ENCODE data around the gene AIF1.

AIF1 gene

DNA sequence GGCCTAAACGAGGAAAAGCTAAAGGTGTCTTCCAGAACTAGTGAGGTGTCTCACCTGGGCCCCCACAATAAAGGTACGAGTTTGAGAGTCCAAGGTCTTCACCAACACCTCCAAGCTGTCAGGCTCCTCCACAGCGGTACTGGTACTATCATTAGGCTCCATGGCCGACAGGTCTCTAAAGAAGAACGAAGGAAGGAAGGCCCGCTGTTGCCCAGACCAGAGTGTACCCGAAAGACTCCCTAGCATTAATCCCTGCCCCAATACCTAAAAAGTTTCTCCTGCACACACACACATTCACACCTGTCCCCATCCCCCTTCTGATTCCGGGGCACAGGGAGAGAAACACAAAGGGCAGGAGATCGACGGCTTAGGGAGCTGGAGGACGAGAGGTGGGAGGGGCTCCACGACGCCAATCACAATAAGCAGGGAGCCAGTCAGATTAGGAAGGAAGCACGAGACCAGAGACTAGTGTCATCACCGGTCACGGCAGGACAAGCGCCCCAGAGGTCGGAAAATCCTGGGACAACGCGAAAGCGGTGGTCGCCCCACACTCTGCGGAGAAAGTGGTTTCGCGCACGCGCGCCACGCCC, 36.7 kb downstream of the AIF1 start:
- peak; percentile 61 for DNase-seq

DNA sequence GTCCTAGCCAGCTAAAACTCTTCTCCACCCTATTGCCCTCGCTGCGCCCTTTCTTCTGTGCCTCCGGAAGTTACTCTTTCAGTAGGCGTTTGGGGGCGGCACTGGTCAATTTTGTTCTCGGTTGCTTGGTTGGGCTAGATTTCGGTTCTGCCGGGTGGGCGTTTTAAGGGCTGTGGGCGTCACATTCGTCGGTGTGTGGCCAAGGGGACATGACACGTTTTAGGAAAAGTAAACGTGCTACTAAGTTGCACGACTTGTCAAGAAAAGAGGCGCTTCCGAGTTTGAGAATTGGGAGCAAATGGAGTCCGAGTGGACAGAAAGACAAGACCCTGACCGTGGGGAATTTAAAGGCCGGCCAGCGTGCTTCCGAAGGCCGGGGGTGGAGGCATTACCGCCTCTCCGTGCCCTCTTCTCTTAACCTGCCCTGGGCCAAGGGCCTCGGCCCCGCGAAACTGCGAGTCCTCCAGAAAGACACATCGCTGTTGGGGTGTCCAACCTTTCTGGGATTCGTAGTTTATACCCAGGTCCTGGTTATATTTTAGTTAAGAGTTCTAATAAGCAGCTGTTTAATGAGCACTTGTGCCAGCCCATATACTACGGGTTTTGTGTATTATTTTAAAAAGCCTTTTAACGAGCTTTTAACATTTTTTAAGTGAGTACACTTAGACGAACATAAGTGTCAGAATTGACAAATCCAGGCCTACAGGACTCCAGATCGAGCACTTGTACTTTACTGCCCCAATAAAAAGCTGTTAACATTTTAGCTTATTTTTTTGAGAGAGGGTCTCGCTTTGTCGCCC, 38.1 kb downstream of the AIF1 start:
- no peak for DNase-seq

DNA sequence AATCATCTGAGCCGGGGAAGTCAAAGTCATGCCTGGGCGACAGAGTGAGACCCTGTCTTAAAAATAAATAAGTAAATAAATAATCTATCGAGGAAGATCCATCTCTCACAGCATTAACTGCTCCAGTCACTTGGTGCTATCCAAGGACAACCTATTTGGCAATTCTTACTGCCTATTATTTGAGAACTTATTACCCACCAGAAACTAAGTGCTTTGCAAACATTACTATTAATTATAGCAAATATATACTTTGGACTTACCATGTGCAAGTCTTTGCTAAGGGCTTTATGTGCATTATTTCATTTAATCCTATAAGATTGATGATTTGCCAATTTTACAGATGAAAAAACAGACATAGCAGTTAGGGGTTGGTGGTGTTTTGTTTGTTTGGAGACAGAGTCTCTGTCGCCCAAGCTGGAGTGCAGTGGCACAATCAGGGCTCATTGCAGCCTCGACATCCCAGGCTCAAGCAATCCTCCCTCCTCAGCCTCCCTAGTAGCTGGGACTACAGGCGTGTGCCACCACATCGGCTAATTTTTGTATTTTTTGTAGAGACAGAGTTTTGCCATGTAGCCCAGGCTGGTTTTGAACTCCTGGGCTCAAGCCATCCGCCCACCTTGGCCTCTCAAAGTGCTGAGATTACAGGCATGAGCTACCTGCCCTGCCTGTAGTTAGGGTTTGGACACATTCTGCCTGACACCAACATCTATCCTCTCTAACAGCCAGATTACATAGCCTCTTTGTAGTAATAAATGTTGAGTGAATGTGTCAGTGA, 39.7 kb downstream of the AIF1 start:
- DNase-seq: no peak

DNA sequence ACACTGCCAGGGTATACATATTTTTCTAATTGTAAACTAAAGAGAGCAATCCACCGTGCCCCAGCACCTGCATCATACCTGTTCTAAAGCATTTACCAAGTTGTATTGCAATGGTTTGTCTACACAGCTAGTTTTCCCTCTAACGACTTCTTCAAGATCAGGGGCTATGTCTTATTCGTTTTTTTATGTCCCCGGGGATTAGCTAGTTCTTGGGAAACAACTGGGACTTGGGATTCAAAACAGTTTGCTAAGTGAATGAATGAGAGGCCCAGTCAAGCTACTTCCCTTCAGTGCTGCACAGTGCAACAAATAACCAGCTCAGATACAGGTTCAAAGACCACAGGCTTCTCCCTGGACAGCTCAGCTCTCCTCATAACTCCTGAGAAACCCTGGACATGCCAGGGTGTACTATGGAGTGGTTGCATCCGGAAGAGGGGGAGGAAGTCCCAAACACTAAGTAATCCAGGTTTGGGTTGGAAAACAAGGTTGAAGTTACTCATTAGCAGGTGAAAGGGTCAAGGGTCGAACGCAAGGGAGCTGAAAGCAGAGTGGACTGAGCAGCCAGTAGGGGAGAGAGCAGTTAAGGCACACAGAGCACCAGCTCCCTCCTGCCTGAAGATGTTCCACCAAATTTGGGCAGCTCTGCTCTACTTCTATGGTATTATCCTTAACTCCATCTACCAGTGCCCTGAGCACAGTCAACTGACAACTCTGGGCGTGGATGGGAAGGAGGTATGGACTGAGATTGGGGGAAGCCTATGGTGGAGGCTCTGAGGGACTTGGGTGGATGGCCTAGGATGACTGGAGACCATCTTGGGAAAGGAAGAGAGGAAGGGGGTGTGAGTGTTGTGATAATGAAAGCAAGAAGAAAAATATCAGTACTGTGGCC, 40.6 kb downstream of the AIF1 start, which contains the start of gene APOM:
Gene APOM (plus strand): TSS at position 546 of the 889 bp plus-strand sequence. CDS start 73 bp downstream, at position 619.
- DNase-seq: no peak

DNA sequence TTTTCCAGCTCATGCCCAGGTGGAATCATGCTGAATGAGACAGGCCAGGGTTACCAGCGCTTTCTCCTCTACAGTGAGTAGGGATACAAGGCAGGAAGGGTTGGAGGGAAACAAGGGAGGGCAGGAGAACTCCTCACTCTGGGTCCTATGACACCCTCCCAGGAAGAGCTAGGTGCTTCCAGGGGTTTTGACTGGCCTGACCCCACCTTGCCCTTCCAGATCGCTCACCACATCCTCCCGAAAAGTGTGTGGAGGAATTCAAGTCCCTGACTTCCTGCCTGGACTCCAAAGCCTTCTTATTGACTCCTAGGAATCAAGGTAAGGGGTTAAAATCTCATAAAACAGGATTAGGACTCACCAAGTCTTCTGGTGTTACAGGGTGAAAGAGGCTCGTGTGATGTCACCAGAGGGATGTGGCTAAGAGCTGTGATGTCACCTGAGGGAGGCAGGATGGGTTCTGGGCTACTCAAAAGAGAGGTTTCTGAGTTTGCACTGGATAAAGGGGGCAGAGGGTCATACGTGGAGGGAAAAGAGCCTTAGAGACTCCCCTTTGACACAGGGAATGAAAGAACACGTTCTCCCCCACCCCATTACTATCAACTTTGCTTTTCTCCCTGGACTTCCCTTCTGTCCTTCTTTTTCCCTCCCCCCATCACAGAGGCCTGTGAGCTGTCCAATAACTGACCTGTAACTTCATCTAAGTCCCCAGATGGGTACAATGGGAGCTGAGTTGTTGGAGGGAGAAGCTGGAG, 42.5 kb downstream of the AIF1 start:
- DNase-seq: no peak

DNA sequence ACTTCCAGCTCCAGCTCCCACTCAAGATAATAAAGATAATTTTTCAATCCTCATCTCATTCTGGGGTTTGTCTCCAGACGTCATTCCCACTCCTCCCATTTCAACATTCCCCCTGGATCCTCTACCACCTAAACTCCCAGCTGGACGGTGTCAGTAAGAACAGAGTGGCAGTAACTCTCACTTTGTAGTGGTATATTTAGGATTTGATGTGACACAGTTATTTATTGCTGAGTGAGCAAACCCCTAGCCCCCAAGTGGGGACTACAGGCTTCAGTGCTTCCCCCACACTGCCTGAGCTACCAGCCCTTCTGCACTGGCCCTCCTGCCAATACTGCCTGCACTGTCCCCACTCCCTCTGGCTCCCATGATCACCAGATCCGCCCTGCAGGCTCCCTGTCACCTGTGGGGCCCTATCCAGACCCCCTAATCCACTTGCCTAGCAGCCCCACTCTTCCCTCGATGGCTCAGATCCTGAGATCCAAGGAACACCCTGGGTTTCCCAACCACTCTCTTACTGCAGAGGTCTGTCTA, 43.2 kb downstream of the AIF1 start:
- no peak for DNase-seq

DNA sequence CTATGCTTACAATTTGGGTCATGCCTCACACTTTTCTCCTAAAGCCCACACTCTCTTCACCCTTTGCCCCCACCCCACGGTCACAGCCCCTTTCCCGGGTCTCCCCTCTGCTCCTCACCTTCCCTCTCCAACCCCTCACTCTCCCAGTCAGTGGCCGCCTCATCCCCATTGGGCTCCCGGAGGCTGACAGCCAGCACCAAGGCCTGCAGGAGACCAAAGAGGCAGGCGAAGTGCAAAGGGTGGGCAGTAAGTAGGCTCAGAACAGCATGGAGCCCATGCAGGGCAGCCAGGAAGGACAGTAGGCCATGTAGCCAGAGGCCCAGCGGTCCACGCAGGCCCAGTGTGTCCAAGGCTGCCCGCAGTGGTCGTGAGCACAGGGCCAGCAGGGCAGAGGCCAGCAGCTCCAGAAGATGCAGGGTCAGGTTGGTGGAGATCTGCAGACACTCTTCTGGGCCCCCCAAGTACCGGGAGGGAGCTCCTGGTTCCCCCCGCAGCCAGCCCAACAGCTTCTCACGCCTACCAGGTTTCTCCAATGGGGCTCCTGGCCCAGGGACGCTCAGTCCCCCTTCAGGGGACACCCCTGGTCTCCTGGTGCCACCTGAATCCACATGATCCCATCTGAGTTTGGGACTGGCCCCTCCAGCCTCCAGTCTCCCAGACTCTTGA, 44.1 kb downstream of the AIF1 start:
- DNase-seq: no peak

DNA sequence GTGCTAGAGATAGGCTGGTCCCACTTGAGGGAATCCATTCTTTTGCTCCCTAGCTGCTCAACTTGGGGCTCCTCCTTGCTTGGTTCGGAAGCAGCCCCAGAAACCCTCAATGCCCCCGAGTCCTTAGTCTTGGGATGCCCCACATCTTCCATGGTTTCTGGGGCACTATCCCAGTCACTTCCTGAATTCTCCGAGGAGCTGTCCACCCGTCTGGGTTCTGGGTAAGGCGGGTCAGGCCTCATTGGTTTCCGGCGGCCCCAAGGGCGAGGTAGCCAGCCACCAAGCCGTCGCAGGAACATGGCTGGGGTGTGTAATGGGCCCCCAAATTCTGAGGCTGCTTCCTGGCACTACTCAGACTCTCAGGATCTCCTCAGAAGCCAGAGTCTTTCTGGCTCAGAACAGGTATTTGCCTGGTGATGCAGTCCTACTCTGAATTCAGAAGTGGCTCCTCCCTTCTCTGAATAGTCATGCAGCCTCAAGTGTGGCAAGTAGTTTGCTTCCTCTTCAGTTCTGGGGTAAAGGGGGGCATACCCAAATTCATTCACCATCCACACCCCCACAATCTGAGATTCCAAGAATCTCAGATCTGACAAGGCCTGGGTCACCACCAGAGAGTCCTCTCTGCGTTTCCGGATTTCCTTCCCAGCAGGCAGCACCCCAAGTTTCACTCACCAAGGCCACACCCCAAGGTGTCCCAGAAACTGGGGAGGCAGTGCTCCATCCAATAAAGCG, 44.8 kb downstream of the AIF1 start:
- no peak for DNase-seq

DNA sequence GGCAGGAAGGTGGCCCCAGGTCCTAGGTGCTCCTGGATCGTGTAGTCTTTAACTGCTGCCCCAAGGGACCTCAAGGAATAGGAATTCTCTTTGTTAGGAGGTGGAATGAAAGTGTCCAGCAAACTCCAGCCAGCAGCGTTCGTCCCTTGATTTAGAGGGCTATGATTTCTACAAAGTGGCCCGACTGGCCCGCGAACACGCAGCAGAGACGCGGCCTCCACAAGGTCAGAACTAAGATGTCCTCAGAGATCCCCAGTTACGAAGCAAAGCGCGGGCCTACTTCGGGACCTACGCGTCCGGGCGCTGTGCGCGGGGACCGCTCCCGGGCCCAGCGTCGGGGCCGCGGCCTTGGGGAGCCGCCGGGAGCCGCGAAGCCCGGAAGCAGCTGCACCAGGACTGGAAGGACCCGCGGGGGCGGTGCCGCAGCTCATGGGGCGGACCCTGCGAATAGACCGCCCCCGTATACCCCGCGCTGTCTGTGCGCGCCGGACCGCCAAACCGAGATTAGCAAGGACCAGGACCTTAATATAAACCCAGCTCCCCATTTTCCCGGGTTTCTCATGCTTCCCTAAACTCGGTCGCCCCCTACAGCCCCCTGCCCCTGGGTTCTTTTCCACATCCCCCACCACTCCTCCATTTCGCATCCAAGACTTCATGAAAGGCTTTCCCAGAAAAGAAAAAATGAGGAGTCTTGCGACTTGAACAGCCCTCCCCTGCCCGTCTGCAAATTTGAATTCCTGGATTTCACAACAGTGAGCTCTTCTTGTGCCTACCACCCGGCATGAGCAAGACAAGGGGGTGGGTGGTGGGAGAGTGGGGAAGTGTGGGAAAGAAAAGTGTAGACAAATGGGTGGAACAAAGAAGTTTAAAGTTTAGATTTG, 45.6 kb downstream of the AIF1 start, which contains the start of gene C6orf47:
Gene C6orf47 (minus strand): TSS at position 398 of the 881 bp plus-strand sequence. CDS start 831 bp downstream, outside the sequence.
- DNase-seq: peak; percentile 70

DNA sequence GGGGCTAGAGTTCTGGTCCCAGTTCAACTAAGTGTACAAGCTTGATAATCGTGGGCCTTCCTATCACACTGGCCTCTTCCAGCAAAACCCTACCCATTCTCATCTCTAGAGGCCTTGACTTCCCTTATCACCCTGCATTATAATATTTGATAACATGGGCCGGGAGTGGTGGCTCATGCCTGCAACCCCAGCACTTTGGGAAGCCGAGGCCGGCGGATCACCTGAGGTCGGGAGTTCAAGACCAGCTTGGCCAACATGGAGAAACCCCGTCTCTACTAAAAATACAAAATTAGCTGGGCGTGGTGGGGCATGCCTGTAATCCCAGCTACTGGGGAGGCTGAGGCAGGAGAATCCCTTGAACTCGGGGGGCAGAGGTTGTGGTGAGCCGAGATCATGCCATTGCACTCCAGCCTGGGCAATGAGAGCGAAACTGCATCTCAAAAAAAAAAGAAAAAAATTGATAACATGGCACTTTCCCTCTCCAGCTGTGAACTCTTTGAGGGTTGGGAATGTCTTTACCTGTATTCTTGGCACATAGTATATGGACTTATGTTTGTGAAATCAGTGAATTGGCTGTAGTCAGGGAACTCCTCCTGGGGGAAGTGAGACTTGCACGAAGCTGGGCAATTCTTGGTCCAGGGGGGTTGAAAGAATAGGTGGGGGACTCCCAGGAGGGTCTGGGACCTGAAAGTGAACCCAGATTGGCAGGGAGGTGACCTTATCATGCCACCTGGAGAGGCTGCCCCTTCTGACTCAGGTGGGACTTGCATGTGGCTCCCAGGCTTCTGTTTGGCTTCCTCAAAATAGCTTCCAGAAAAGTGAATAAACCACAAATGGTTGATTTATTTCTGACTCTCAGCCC, 46.5 kb downstream of the AIF1 start:
- no peak for DNase-seq

DNA sequence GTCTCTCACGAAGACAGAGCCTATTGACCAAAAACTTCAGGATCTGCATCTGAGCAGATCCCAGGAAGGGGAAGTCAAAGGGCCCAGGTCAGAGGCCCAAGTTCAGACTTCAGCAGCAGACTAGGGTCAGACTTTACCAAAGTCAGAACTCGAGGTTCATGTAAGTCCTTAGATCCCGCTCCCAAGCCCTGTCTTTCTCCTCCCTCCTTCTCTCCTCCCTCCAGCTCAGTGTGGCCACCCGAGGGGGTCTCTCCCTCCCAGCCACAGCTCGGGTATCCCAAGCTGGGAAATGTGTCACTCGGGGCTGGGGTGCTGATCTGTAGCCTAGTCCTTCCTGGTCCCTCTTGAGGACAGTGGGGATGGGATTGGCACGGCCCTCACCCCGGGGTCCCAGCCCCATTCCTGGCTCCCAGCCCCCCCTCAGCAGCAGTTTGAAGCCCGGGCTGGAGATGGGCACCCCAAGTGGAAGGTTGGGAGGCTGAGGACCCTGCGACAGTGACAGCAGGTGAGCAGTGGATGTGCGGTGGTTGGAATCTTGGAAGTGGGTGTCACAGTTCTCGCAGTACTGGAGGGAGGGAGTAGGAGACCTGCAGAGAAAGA, 47.2 kb downstream of the AIF1 start:
- no peak for DNase-seq

DNA sequence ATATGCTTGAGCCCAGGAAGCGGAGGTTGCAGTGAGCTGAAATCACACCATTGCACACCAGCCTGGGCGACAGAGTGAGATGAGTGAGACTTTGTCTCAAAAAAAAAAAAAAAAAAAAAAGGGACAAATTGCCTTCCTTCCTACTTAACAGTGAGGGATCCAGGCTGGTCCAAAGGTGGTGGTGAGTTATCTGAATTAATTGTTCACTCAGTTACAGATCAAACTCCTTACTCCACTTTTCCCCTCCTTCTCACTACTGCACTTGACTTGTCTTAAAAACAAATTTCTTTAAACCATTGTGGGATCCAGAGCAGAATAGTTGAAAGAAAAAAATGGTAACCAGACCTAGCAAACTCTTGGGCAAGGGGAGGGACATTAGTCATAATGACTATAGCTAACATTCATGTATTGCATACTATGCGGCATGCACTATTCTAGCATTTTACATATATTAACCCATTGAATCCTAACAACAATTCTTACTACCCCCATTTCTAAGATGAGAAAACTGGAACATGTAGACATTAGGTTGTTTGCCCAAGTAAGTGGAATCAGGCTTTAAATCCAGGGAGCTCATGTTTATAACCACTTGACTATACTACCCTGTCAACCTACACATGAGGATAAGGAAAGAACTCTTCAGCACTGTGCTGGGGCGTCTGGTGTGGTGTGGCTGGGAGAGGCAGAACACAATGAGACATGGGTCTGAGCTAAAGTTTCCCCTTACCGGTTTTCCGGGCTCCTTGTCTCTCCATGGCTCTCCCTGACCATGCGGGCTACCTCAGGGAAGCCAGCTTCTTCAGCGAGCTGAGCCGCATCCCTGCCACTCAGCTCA, 48.3 kb downstream of the AIF1 start:
- no peak for DNase-seq

DNA sequence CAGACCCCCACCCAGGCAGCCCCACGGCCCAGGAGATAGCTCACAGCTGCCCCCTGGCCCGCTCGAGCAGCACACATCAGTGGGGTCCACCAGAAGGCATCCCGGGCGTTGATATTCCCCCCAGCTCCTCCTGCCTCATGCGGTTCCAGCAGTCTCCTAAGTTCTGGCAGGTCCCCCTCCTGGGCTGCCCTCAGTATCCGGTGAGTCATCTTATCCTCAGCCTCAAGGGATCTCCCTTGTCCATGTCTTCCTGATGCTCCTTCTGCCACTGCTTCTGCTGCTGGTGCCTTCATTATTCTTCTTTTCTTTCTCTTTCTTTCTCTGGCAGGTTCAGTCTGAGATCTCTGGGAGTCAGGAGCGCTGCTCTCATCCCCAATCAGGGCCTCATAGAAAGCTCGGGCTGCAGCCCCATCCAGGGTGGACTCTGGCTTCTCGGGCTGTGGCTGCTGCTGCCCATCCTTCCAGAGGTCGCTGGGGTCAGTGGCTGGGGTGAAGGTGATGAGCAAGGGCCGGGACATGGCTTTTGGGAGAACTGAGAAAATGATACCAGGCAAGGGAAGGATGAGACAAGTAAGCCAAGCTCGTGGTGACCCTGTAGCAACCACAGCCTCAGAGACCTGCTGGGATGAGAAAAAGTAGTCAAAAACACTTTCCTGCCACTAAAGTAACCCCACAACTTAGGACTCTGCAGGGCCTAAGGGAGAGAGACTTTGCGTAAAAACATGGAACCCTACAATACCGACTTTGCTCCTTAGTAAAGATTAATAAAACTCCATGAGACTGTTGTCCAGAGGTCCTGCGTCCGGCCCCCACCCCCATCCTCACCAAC, 49.1 kb downstream of the AIF1 start:
- DNase-seq: no peak

DNA sequence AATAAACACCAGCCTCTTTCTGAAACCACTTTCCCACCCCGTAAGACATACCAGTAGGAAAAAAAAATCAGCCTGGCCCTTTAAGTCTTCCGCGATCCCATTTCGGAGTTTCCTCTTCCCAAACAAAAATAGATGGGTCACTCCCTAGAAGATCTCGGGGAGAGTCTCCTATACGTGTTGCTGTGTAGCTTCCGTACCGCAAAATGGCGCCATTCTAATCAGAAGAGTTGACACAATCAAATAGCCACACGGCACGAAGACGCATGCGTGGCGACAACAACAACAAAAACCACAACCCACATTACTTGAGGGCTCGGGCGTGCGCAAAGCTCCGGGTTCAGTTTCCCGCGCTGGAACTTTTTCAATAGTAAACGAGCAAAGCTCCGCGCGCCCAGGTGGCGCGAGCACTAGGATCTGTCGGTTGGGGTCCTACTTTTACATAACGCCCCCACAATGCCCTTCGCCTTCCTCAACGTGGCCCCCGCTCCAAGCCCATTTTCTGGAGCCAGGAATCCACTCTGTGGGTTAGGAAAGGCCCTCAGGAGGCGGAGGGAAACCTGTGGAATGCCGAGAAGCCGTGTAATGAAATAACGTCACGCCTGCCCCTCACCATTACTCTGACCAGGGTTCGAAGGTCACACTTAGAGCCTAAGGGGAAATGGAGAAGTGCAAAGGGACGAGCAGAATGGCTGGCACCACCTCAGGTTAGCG, 49.9 kb downstream of the AIF1 start, which contains the start of gene GPANK1:
Gene GPANK1 (minus strand): TSS at position 208 of the 711 bp plus-strand sequence. CDS start 519 bp downstream, outside the sequence.
- peak; percentile 90 for DNase-seq
